Stimulated activated effector memory CD8-positive, alpha-beta T cell treated with anti-CD3 and anti-CD28 coated beads, Interleukin-12 subunit alpha, Interleukin-12 subunit beta, amount 100 ng/mL, for 72 hours (primary cell): ENCODE measurements around the gene RNPEPL1.
"Not testable (repeated sequence)": the region's sequence is repeated elsewhere in the genome, so short reads cannot be mapped to it uniquely, and the experiment has no call there.

Source experiments
- ATAC-seq: fragments of 150-1000 bp; cut with Tn5 transposase; 2 replicates; pipeline ENCODE4 v1.10.0; 2021
- DNase-seq, 2 donors: peaks; one replicate each; pipeline ENCODE4 v3.0.0; 2021 to 2022; ENCODE audit warnings: low spot score in 2 of 2
- H3K27ac Mint-ChIP-seq: one replicate; pipeline ENCODE4 v1.8.0; 2022; ENCODE audit warnings: mild to moderate bottlenecking, mixed read lengths
- H3K36me3 Mint-ChIP-seq: one replicate; pipeline ENCODE4 v1.8.0; 2022; ENCODE audit warnings: mild to moderate bottlenecking, mixed read lengths
- H3K4me1 Mint-ChIP-seq: one replicate; pipeline ENCODE4 v1.8.0; 2022; ENCODE audit warnings: mixed read lengths
- H3K4me3 Mint-ChIP-seq: one replicate; pipeline ENCODE4 v1.8.0; 2022; ENCODE audit warnings: mild to moderate bottlenecking, mixed read lengths
- H3K9me3 Mint-ChIP-seq: one replicate; pipeline ENCODE4 v1.8.0; 2022; ENCODE audit warnings: mixed read lengths

RNPEPL1 gene

GRCh38 chr2:240567872-240568677, at the start of gene RNPEPL1:
TSS of gene RNPEPL1 (plus strand) at chr2:240568484. CDS start at chr2:240568587, 103 bp downstream.
- Mint-ChIP-seq H3K9me3 (no peaks in the 10 kb centered on the region), H3K36me3 (peaks cover 34% of the 10 kb centered on the region), H3K4me1 (peaks cover 67% of the 10 kb centered on the region), H3K27ac (peak within 1 kb of the TSS; percentile 97), H3K4me3 (peak within 1 kb of the TSS; percentile 95)
- ATAC-seq (peak; percentile 43), DNase-seq (peak in 1 of 2 donors; percentile 40)

GRCh38 chr2:240518981-240519380, 49.3 kb upstream of the RNPEPL1 start:
- Mint-ChIP-seq H3K36me3 (peaks cover 10% of the 10 kb centered on the region), H3K27ac (no peak overlapping the region), H3K4me3 (no peak overlapping the region), H3K9me3 (peaks cover 2% of the 10 kb centered on the region), H3K4me1 (peaks cover 16% of the 10 kb centered on the region)
- ATAC-seq = no peak
- DNase-seq = no peak

DNA sequence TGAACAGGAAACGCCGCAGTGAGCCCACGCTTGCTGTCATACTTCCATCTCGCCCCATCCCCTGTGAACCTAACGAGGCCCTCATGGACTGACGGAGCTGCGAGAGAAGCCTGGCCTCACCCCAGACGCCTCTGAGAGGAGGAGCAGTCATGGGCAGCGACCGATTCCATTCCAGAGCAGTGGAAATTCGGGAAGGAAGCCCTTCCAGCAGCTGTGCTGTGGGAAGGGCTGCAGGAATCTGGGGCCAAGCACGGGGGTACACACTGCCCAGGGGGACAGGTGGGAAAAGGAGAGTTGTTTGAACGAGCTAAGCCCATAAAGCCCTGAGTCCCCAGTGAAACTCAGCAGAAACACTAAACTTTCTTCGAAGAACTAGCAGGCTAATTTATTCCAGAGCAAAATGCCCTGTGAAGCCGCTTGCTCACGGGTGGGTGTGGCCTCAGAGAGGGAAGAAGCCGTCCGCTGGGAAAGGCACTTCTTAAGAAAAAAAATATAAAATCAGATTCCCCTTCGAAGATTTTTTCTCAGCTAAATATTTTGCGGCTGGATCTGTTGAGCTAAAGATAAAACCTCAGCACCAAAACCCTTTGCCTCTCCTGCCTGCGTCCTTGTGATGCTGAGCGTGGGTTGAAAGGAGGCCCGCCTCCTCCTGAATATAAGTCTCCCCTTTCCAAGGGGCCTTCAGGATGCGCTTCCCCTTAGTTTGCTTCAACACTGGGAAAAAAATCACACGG, 48.7 kb upstream of the RNPEPL1 start:
- DNase-seq (no peak), ATAC-seq (no peak)
- Mint-ChIP-seq H3K4me3 (no peak overlapping the region), H3K27ac (no peak overlapping the region), H3K9me3 (peaks cover 2% of the 10 kb centered on the region), H3K36me3 (peaks cover 14% of the 10 kb centered on the region), H3K4me1 (peaks cover 11% of the 10 kb centered on the region)

- H3K9me3 Mint-ChIP-seq = peaks cover 2% of the 10 kb centered on the region
- DNase-seq (no peak), ATAC-seq (no peak)
- H3K4me1 Mint-ChIP-seq = peaks cover 13% of the 10 kb centered on the region
- peaks cover 18% of the 10 kb centered on the region for H3K36me3 Mint-ChIP-seq
- no peak overlapping the region for H3K4me3 Mint-ChIP-seq
- peak overlapping the region; percentile 74 for H3K27ac Mint-ChIP-seq
These were observed 47.9 kb upstream of the RNPEPL1 start for GRCh38 chr2:240520130-240520973.

DNA sequence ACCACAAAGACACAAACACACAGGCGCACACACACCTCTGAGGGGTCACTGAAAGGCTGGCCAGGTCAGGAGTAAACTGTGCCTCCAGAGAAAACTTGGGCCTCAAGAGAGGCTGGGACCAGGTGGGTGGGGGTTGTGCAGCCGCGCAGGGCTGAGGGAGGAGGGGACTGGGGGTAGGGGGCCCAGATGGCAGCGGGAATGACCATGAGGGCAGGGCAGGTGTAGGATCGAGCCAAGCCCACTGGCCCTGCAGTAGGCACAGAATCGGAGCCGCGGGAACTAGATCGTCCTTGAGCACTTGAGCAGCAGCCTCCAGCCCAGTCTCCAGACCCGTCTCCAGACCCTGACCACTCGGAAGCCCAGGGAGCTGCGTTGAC, 47.3 kb upstream of the RNPEPL1 start:
- Mint-ChIP-seq H3K36me3 (peaks cover 18% of the 10 kb centered on the region), H3K9me3 (peaks cover 2% of the 10 kb centered on the region), H3K4me3 (no peak overlapping the region), H3K4me1 (peaks cover 13% of the 10 kb centered on the region), H3K27ac (peak overlapping the region; percentile 74)
- ATAC-seq (no peak), DNase-seq (no peak)

DNA sequence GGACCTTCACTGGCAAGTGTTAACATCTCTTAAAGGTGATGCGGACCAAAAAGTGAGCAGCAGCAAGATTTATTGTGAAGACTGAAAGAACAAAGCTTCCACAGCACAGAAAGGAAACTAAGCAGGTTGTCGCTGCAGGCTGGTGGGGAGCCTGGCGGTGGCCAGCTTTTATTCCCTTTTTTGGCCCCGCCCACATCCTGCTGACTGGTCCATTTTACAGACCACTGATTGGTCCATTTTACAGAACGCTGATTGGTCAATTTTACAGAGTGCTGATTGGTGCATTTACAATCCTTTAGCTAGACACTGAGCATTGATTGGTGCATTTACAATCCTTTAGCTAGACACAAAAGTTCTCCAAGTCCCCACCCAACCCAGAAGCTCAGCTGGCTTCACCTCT, 46.4 kb upstream of the RNPEPL1 start:
- not testable (repeated sequence) for H3K9me3 Mint-ChIP-seq, DNase-seq, H3K27ac Mint-ChIP-seq, ATAC-seq, H3K4me3 Mint-ChIP-seq
- Mint-ChIP-seq H3K4me1 (peaks cover 13% of the 10 kb centered on the region), H3K36me3 (peaks cover 18% of the 10 kb centered on the region)

- ATAC-seq = no peak
- DNase-seq = no peak
- peaks cover 18% of the 10 kb centered on the region for H3K36me3 Mint-ChIP-seq
- H3K4me3 Mint-ChIP-seq = no peak overlapping the region
- H3K27ac Mint-ChIP-seq = no peak overlapping the region
- H3K4me1 Mint-ChIP-seq = peaks cover 18% of the 10 kb centered on the region
- peaks cover 6% of the 10 kb centered on the region for H3K9me3 Mint-ChIP-seq
These were observed 45.9 kb upstream of the RNPEPL1 start for GRCh38 chr2:240522406-240522805.

DNA sequence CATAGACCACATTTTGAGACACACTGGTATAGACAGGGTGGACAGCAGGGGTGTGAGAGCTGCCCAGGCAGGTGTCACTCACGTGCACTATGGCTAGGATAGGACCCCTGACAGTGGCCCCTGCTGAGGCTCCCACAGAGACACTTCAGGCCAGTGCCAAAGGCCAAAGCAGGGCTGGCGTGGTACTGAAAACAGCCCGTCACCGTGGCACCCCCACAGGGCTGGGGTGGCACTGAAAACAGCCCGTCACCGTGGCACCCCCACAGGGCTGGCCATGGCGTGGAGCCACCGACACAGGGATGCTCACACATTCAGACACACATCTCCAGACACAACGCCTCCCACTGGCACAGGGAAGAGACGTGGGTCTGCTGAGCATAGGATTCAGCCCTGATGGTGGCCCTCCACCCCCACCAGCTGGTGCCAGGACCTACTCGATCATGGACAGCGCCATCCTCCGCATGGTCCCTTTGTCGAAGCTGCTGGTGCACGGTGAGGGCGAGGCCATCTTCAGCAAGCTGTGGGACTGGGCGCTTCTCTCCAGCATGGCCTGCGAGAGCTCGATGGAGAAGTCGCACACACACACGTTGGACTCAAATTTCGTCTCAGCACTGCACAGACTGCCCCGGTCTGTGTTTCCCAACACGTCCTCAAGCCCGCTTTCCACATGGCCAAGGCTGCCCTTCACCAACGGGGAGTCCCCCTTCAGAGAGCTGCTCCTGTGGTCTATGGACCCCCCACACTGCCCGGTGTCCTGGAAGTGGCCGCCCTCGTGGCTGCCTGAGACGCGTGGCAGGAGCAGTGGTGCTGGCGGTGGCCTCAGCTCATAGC, 44.6 kb upstream of the RNPEPL1 start:
- DNase-seq (no peak), ATAC-seq (no peak)
- H3K4me3 Mint-ChIP-seq = no peak overlapping the region
- H3K9me3 Mint-ChIP-seq = peaks cover 8% of the 10 kb centered on the region
- peaks cover 25% of the 10 kb centered on the region for H3K4me1 Mint-ChIP-seq
- peaks cover 18% of the 10 kb centered on the region for H3K36me3 Mint-ChIP-seq
- no peak overlapping the region for H3K27ac Mint-ChIP-seq

- Mint-ChIP-seq H3K4me3 (no peak overlapping the region), H3K36me3 (peaks cover 23% of the 10 kb centered on the region), H3K9me3 (peaks cover 8% of the 10 kb centered on the region), H3K27ac (peak overlapping the region; percentile 6), H3K4me1 (peaks cover 37% of the 10 kb centered on the region)
- ATAC-seq (no peak), DNase-seq (no peak)
These were observed 43.1 kb upstream of the RNPEPL1 start for GRCh38 chr2:240524963-240525718.

DNA sequence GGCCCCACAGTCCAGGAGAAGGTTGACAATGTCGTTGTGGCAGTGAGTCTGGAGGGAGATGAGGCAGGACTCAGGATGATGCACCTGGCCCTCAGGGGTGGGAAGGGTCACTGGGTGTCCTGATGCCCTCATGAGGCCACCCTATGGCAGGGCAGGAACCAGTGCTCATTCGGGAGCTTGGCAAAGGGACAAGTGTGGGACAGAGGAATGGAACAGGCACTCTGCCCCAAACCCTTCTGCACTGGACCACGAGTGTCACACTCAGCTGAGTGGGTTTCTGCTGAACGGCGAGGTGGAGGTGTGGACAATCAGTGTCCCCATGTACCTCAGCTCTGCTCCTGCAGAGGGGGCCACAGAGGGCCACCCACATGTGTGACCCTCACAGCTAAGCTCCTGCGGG, 42.5 kb upstream of the RNPEPL1 start:
- ATAC-seq (no peak), DNase-seq (no peak)
- H3K27ac Mint-ChIP-seq = peak overlapping the region; percentile 6
- H3K4me3 Mint-ChIP-seq = no peak overlapping the region
- peaks cover 23% of the 10 kb centered on the region for H3K36me3 Mint-ChIP-seq
- peaks cover 32% of the 10 kb centered on the region for H3K4me1 Mint-ChIP-seq
- H3K9me3 Mint-ChIP-seq = peaks cover 8% of the 10 kb centered on the region

GRCh38 chr2:240526521-240526920, 41.8 kb upstream of the RNPEPL1 start:
- H3K27ac Mint-ChIP-seq = no peak overlapping the region
- no peak overlapping the region for H3K4me3 Mint-ChIP-seq
- H3K36me3 Mint-ChIP-seq = peaks cover 30% of the 10 kb centered on the region
- peaks cover 9% of the 10 kb centered on the region for H3K9me3 Mint-ChIP-seq
- peaks cover 29% of the 10 kb centered on the region for H3K4me1 Mint-ChIP-seq
- ATAC-seq = no peak
- no peak for DNase-seq

DNA sequence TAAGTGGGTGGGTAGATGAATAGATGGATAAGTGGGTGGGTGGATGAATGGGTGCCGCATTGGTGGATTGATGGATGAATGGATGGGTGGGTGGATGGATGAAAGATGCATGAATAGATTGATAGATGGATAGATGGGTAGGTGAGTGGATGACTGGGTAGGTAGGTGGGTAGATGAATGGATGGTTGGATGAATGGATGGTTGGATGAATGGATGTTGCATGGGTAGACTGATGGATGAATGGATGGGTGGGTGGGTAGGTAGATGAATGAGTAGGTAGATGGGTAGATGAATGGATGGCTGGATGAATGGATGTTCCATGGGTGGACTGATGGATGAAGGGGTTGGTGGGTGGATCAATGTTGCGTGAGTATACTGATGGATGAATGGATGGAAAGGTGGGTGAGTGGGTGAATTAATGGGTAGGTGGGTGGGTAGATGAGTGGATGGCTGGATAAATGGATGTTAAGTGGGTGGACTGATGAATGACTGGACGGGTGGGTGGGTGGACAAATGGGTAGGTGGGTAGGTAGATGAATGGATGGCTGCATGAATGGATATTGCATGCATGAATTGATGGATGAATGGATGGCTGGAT, 41.0 kb upstream of the RNPEPL1 start:
- Mint-ChIP-seq H3K9me3 (peaks cover 16% of the 10 kb centered on the region), H3K4me1 (peaks cover 29% of the 10 kb centered on the region), H3K27ac (no peak overlapping the region), H3K36me3 (peaks cover 33% of the 10 kb centered on the region), H3K4me3 (no peak overlapping the region)
- ATAC-seq = no peak
- no peak for DNase-seq

- ATAC-seq = no peak
- Mint-ChIP-seq H3K4me3 (no peak overlapping the region), H3K4me1 (peaks cover 29% of the 10 kb centered on the region), H3K27ac (peak overlapping the region; percentile 61), H3K9me3 (peaks cover 16% of the 10 kb centered on the region), H3K36me3 (peaks cover 32% of the 10 kb centered on the region)
- no peak for DNase-seq
These were observed 39.8 kb upstream of the RNPEPL1 start for GRCh38 chr2:240528406-240529040.
